A673 (cell line): Measurements from ENCODE around the gene PTPN20. TPM values are rescaled to one million over a fixed set of nuclear protein-coding genes. Genes with fewer than 3 reads are reported as not detected.

Source experiments
- BruUV-seq: library from RNA; stranded (reverse); fragments of 400-500 nt; replicated peaks from 2 replicates; lab custom pipeline; 2021; lab: Mats Ljungman, UMichigan
- CTCF ChIA-PET: fragments of 300-600 bp; sonication (Branson Sonifier 250); formaldehyde crosslinking; loops from one replicate; lab custom pipeline; 2022; ENCODE audit warnings: antibody characterized with exemption; lab: Charles Lee
- POLR2A ChIA-PET: fragments of 300-600 bp; sonication (Branson Sonifier 250); formaldehyde crosslinking; loops from one replicate; lab custom pipeline; 2022; ENCODE audit warnings: antibody characterized with exemption; ENCODE audit not compliant: low non-redundant PET; lab: Charles Lee
- DNase-seq: peaks from one replicate; pipeline ENCODE4 v3.0.0-alpha.2; 2015; ENCODE audit warnings: low spot score
- H3K27ac ChIP-seq: fragments of 200-600 bp; sonication (generic); 2 replicates; pipeline ENCODE4 v1.5.1; 2016; ENCODE audit warnings: mixed run types, low read depth, mild to moderate bottlenecking, mixed read lengths, antibody characterized with exemption, low read length; ENCODE audit not compliant: poor library complexity, severe bottlenecking
- H3K27me3 ChIP-seq: fragments of 200-600 bp; sonication (generic); replicated peaks from 2 replicates; pipeline ENCODE4 v1.6.1; 2017; ENCODE audit warnings: mixed run types, low read depth, mild to moderate bottlenecking, mixed read lengths, antibody characterized with exemption, low read length; ENCODE audit not compliant: insufficient read depth, poor library complexity
- H3K36me3 ChIP-seq: fragments of 200-600 bp; sonication (generic); 2 replicates; pipeline ENCODE4 v1.6.1; 2016; ENCODE audit warnings: mixed run types, mild to moderate bottlenecking, mixed read lengths, antibody characterized with exemption, low read length; ENCODE audit not compliant: insufficient read depth, poor library complexity, severe bottlenecking
- H3K4me1 ChIP-seq: fragments of 200-600 bp; sonication (generic); 2 replicates; pipeline ENCODE4 v1.6.1; 2017; ENCODE audit warnings: mixed run types, mild to moderate bottlenecking, mixed read lengths, antibody characterized with exemption, low read length; ENCODE audit not compliant: insufficient read depth, poor library complexity, severe bottlenecking
- H3K4me3 ChIP-seq: fragments of 200-600 bp; sonication (generic); 2 replicates; pipeline ENCODE4 v1.5.1; 2016; ENCODE audit warnings: low read depth, mixed run types, mild to moderate bottlenecking, mixed read lengths, low read length; ENCODE audit not compliant: poor library complexity, severe bottlenecking
- H3K9me3 ChIP-seq: fragments of 200-600 bp; sonication (generic); 2 replicates; pipeline ENCODE4 v1.6.1; 2016; ENCODE audit warnings: mixed run types, low read depth, mild to moderate bottlenecking, mixed read lengths, antibody characterized with exemption, low read length; ENCODE audit not compliant: poor library complexity, severe bottlenecking
- CTCF ChIP-seq: fragments of 300-800, 200-600 bp; sonication (generic); conservative IDR thresholded peaks from 2 replicates; pipeline ENCODE4 v1.5.1; 2017; ENCODE audit warnings: low read depth, mild to moderate bottlenecking, antibody characterized with exemption, low read length, moderate library complexity, mixed read lengths
- EZH2 ChIP-seq: fragments of 200-600 bp; sonication (generic); IDR thresholded peaks from 2 replicates; pipeline ENCODE4 v1.6.1; 2017; ENCODE audit warnings: borderline replicate concordance, low read depth, mild to moderate bottlenecking, mixed read lengths, antibody characterized with exemption, low read length; ENCODE audit not compliant: poor library complexity, severe bottlenecking
- intact Hi-C: fragments of 100-400 bp; cut with micrococcal nuclease; formaldehyde crosslinking; loops from one replicate; pipeline ENCODE4 v1.10.0; 2022; ENCODE audit not compliant: unreplicated experiment
- total RNA-seq: library from RNA; stranded (reverse); gene quantifications from 2 replicates; pipeline ENCODE4 v1.2.3, GENCODE V29; 2021

Gene PTPN20
- total RNA-seq, 1 experiment from 2014 or later: not detected

GRCh38 chr10:47040041-47040491 is 128.8 kb downstream of the PTPN20 start:
- Histone ChIP-seq H3K4me3 (no peak overlapping the region), H3K9me3 (no peaks in the 10 kb centered on the region), H3K36me3 (no peaks in the 10 kb centered on the region), H3K4me1 (no peaks in the 10 kb centered on the region), H3K27ac (no peak overlapping the region), H3K27me3 (no peaks in the 10 kb centered on the region)
- TF ChIP-seq EZH2 (no peak), CTCF (no peak)
- no peak for DNase-seq
- intact Hi-C loops: no loop called here
- ChIA-PET POLR2A (no interaction called here), CTCF (no interaction called here)
- no TSS peak for BruUV-seq

DNA sequence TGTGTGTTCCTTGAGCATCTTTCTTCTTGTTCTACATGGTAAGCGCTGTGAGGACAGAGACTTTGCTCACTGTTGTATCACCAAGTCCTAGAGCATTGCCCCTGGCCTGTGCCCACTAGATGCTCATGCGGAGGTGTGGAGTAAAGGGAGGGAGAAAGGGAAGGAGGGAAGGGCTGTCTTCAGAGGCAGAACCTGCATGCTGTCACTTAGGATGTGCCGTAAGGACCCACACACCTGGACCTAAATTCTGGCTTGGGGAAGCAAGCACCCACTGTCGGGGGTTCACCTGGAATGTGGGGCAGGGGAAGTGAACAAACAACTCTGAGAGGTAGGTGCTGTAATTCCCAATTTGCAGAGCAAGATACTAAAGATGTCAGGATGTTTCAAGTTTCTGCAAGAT is 129.5 kb downstream of the PTPN20 start:
- no peaks in the 10 kb centered on the region for H3K36me3 ChIP-seq
- ChIA-PET CTCF (interaction anchor here (0.6 kb wide), 1 partner anchor 1371 kb away, joined by 3 read pairs; no protein-coding TSS in a partner anchor), POLR2A (no interaction called here)
- H3K4me1 ChIP-seq: no peaks in the 10 kb centered on the region
- no peak overlapping the region for H3K27ac ChIP-seq
- intact Hi-C loops: no loop called here
- H3K4me3 ChIP-seq: no peak overlapping the region
- DNase-seq: no peak
- no peaks in the 10 kb centered on the region for H3K27me3 ChIP-seq
- no peak for TF ChIP-seq EZH2
- no peak for TF ChIP-seq CTCF
- BruUV-seq: no TSS peak
- no peaks in the 10 kb centered on the region for H3K9me3 ChIP-seq

GRCh38 chr10:47041396-47042198 is 130.4 kb downstream of the PTPN20 start:
- intact Hi-C loops: no loop called here
- H3K4me1 ChIP-seq: no peaks in the 10 kb centered on the region
- CTCF ChIA-PET: interaction anchor here (0.6 kb wide), 1 partner anchor 1370 kb away, joined by 3 read pairs; no protein-coding TSS in a partner anchor
- BruUV-seq: no TSS peak
- H3K27me3 ChIP-seq: no peaks in the 10 kb centered on the region
- no peaks in the 10 kb centered on the region for H3K9me3 ChIP-seq
- H3K36me3 ChIP-seq: no peaks in the 10 kb centered on the region
- DNase-seq: no peak
- POLR2A ChIA-PET: no interaction called here
- H3K27ac ChIP-seq: no peak overlapping the region
- H3K4me3 ChIP-seq: no peak overlapping the region
- TF ChIP-seq EZH2: no peak
- TF ChIP-seq CTCF: no peak
